ENCODE results near the gene C11orf71. TPM values are rescaled to one million over a fixed set of nuclear protein-coding genes. Genes with fewer than 3 reads are reported as not detected.

The C11orf71 gene
- total RNA-seq, 4 donors from 2014 or later = 9.4 to 15.0 (median 14.7) TPM; not detected in 1

DNA sequence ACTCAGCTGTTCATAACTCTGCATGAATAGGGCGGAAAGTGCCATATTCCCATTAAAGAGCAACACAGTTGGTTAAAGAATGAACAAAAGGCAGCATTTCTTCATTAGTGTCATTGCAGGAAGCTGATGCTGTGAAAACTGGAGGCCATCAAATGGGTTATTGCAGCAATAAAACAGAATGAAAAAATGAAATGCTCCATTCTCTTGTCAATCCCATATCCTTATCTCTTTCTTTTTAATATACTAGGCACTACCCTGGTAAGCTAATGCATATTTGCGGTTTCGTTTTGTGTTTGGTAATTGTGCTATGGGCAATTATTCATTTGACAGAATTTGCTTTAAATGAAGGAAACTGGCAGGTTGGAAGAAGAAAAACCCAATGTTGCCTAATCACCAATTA lies 25.3 kb downstream of the C11orf71 start:
- Histone ChIP-seq H3K4me3 (no peak overlapping the region), H3K4me1 (peaks cover 0 to 3% (median 0%) of the 10 kb centered on the region in 4 donors), H3K36me3 (no peaks in the 10 kb centered on the region), H3K27me3 (peaks cover 5% of the 10 kb centered on the region), H3K9me3 (no peaks in the 10 kb centered on the region), H3K27ac (no peak overlapping the region)
- TF ChIP-seq POLR2A (IDR thresholded peaks at IDR 0.05) (no peak), EP300 (IDR thresholded peaks at IDR 0.05; ENCODE audit: low read depth) (no peak), POLR2AphosphoS5 (IDR thresholded peaks at IDR 0.05) (no peak), CTCF (IDR thresholded peaks at IDR 0.05) (no peak)
- 58 to 62% methylated on average over 3 of the region's 3 CpGs for WGBS, 2 donors (ENCODE audit: low coverage in 1 of 2)
- in situ Hi-C loops (cut with MboI; ENCODE audit: low pct_ligation_motif_present in 1 of 4, low pct_unique_long_range_greater_than_20kb in 1 of 4, low sequenced_read_pairs in 3 of 4) = no loop called here
- no peak for DNase-seq
- intact Hi-C loops (cut with DNase I; ENCODE audit: low total_unique reads) = no loop called here

- H3K9me3 ChIP-seq = no peaks in the 10 kb centered on the region
- no peaks in the 10 kb centered on the region for H3K27me3 ChIP-seq
- no peaks in the 10 kb centered on the region for H3K4me1 ChIP-seq
- H3K4me3 ChIP-seq = no peak overlapping the region
- no peaks in the 10 kb centered on the region for H3K36me3 ChIP-seq
- TF ChIP-seq POLR2AphosphoS5 (IDR thresholded peaks at IDR 0.05) (no peak), POLR2A (IDR thresholded peaks at IDR 0.05) (no peak), EP300 (IDR thresholded peaks at IDR 0.05; ENCODE audit: low read depth) (no peak), CTCF (IDR thresholded peaks at IDR 0.05) (no peak)
- 80% methylated on average over 5 of the region's 5 CpGs; no CpG with 5 or more reads in 1 of the 2 donors for WGBS, 2 donors (ENCODE audit: low coverage in 1 of 2)
- no peak for DNase-seq
- in situ Hi-C loops (cut with MboI; ENCODE audit: low pct_ligation_motif_present in 1 of 4, low pct_unique_long_range_greater_than_20kb in 1 of 4, low sequenced_read_pairs in 3 of 4) = no loop called here
- intact Hi-C loops (cut with DNase I; ENCODE audit: low total_unique reads) = no loop called here
- H3K27ac ChIP-seq = no peak overlapping the region
Observed at GRCh38 chr11:114368918-114369680, 31.2 kb downstream of the C11orf71 start.

DNA sequence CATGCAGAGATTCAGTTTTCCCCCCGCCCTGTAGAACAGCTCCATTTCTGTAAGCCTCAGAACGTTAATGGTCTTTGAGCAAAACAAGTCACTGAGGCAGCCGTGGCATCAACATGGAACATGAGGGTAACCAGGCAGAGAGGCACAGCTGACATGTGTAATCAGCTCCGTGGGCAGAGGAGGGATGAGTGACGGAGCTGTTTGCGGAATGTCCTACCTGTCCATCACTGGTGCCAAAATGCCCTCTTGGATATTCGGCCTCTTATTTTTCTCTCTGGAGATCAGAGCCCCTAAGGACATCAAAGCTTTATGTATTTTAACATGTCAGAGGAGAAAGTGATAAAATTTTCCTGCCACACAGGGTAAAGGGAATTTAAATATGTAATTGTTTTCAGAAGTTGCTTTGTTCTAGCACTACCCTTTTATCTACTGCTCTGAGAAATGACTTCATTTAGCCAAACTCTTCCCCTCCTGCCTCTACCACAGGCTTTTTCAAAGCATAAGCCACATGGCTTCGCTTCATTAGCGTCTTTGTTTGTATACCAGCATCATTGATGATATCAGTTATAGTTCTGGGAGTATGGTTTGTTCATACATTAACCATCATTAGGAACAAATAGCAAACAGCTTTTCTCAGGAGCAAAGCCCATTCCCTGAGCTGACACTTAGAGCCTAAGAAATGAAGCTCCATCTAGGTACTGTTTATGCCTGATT lies 32.9 kb downstream of the C11orf71 start:
- no peak for TF ChIP-seq POLR2AphosphoS5 (IDR thresholded peaks at IDR 0.05)
- TF ChIP-seq POLR2A (IDR thresholded peaks at IDR 0.05) = no peak
- TF ChIP-seq CTCF (IDR thresholded peaks at IDR 0.05) = no peak
- TF ChIP-seq EP300 (IDR thresholded peaks at IDR 0.05; ENCODE audit: low read depth) = no peak
- WGBS, 2 donors (ENCODE audit: low coverage in 1 of 2) = 77 to 95% methylated on average over 7 to 9 of the region's 9 CpGs
- Histone ChIP-seq H3K4me3 (no peak overlapping the region), H3K27me3 (no peaks in the 10 kb centered on the region), H3K4me1 (no peaks in the 10 kb centered on the region), H3K27ac (no peak overlapping the region), H3K9me3 (no peaks in the 10 kb centered on the region), H3K36me3 (no peaks in the 10 kb centered on the region)
- intact Hi-C loops (cut with DNase I; ENCODE audit: low total_unique reads) (no loop called here), in situ Hi-C loops (cut with MboI; ENCODE audit: low pct_ligation_motif_present in 1 of 4, low pct_unique_long_range_greater_than_20kb in 1 of 4, low sequenced_read_pairs in 3 of 4) (no loop called here)
- DNase-seq = no peak

DNA sequence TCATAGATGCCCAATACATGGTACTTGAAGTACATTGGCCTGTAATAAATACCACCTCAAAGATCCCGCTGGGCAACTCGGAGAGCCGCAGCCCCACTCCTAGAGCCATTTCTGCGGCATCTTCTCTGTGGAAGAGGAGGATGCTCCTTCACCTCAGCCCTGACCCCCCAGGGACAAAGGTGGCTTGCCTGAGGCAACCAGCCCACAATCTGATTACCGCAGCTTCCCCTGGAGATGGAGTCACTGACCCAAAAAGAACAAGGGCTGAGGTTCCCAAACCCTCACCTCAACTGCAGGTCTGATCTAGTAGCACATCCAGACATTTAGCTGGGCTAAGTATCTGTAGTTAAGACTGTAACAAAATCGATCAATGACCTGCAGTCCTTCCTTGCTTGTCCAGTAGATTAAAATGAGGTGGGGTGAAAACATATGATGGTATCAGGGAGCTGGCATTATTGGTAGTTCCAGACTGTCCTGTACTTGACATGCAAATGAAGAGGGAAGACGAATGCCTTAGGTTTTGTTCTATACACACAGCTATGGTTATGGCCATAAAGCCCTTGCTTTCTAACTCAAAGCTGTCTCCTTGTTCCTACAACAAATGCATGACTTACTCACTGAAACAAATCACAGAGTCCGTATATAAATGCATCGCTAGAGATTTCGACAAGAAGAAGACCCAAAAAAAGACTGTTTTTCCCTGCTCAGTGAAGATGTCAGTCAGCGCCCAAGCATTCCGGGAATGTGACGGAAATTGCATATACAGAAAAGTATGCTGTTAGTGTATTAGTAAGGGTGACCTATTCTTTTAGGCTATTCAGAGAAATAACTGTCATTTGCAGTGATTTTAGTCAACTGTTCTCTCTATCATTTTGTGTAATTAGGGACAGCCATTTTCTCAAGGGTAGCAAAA lies 33.7 kb downstream of the C11orf71 start:
- Histone ChIP-seq H3K9me3 (no peaks in the 10 kb centered on the region), H3K36me3 (no peaks in the 10 kb centered on the region), H3K4me3 (no peak overlapping the region), H3K27ac (no peak overlapping the region), H3K27me3 (no peaks in the 10 kb centered on the region), H3K4me1 (no peaks in the 10 kb centered on the region)
- no peak for DNase-seq
- WGBS, 2 donors (ENCODE audit: low coverage in 1 of 2) = 72 to 76% methylated on average over 7 to 13 of the region's 13 CpGs
- TF ChIP-seq POLR2AphosphoS5 (IDR thresholded peaks at IDR 0.05) = no peak
- TF ChIP-seq POLR2A (IDR thresholded peaks at IDR 0.05) = no peak
- no peak for TF ChIP-seq CTCF (IDR thresholded peaks at IDR 0.05)
- TF ChIP-seq EP300 (IDR thresholded peaks at IDR 0.05; ENCODE audit: low read depth) = no peak
- in situ Hi-C loops (cut with MboI; ENCODE audit: low pct_ligation_motif_present in 1 of 4, low pct_unique_long_range_greater_than_20kb in 1 of 4, low sequenced_read_pairs in 3 of 4) = no loop called here
- intact Hi-C loops (cut with DNase I; ENCODE audit: low total_unique reads) = no loop called here

Data from transverse colon (tissue), 4 donors.